Measurements from ENCODE around the gene FKBP11. TPM values are rescaled to one million over a fixed set of nuclear protein-coding genes. Genes with fewer than 3 reads are reported as not detected.
A peak's percentile ranks its signal among the peaks of the same experiment; 100 is the strongest.

Gene FKBP11
- polyA plus RNA-seq, 1 experiment, result 100 TPM

DNA sequence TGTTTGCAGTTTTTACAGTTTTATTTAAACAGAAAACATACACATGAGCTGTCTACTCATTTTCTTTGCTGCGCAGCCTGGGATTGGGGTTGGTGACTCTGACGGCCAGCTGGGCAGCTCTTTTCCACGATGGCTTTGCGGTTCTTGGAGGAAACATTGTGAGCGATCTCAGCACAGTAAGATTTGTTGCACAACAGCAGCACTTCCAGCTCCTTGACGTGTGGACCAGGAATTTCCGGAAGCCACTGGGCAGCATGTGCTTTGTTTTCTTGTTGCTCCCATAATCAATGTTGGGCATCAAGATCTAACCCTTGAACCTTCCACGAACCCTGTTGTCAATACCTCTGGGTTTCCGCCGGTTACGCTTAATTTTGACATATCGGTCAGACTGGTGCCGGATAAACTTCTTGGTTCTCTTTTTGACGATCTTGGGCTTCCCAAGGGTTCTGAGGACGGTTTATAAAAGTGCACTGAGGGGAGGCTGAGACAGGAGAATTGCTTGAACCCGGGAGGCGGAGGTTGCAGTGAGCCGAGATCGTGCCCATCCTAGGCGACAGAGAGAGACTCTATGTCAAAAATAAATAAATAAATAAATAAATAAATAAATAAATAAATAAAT lies 21.8 kb downstream of the FKBP11 start:
- H3K4me3 ChIP-seq (ENCODE audit: low read depth, low read length), result no peak overlapping the region
- ChIA-PET CTCF (interaction anchor here (0.8 to 5.5 kb wide), 10 partner anchors 11 to 85 kb away, joined by 3 to 37 read pairs (median 4); partner anchors contain the start of gene DDX23), POLR2A (no interaction called here)
- TF ChIP-seq CTCF (IDR thresholded peaks at IDR 0.05; ENCODE audit: insufficient read depth, low read depth, low read length), result no peak
- no peak for DNase-seq (ENCODE audit: low read depth)
- no peaks in the 10 kb centered on the region for H3K27me3 ChIP-seq (ENCODE audit: control insufficient read depth, insufficient read depth, low read length)
- no peaks in the 10 kb centered on the region for H3K36me3 ChIP-seq (ENCODE audit: control insufficient read depth, insufficient read depth, low read length)

- no peak for TF ChIP-seq CTCF (IDR thresholded peaks at IDR 0.05; ENCODE audit: insufficient read depth, low read depth, low read length)
- Histone ChIP-seq H3K4me3 (ENCODE audit: low read depth, low read length) (no peak overlapping the region), H3K27me3 (ENCODE audit: control insufficient read depth, insufficient read depth, low read length) (no peaks in the 10 kb centered on the region; the same call in 1 of the 2 replicates), H3K36me3 (ENCODE audit: control insufficient read depth, insufficient read depth, low read length) (no peaks in the 10 kb centered on the region)
- DNase-seq (ENCODE audit: low read depth), result no peak
- POLR2A ChIA-PET, result interaction anchor here (0.6 kb wide), 1 partner anchor 10 kb away, joined by 8 read pairs; no protein-coding TSS in a partner anchor
- CTCF ChIA-PET, result interaction anchor here (1.8 to 5.5 kb wide), 4 partner anchors 11 to 94 kb away, joined by 4 to 37 read pairs (median 18); partner anchors contain the start of gene DDX23
Measured at GRCh38 chr12:48901278-48901677, 24.0 kb downstream of the FKBP11 start.

DNA sequence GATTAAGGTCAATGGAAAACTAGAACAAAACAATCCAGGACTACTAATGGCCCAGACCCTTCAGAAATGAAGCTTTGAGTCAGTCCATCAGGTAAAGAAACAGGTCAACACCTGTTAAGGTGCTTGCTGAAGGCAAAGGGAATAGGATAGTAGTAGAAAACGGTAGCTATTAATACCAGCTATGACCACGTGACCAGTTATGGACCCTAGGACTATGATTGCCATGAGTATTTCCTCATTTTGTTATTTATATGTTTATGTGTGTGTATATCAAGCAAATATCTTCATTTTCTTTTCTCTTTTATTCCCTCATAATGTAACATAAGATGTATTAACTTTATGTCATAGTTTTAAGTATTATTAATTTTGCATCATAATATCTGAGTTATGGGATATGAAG lies 25.6 kb downstream of the FKBP11 start:
- H3K36me3 ChIP-seq (ENCODE audit: control insufficient read depth, insufficient read depth, low read length), result no peaks in the 10 kb centered on the region
- TF ChIP-seq CTCF (IDR thresholded peaks at IDR 0.05; ENCODE audit: insufficient read depth, low read depth, low read length), result no peak
- ChIA-PET POLR2A (no interaction called here), CTCF (interaction anchor here (1.8 to 5.5 kb wide), 3 partner anchors 9 to 95 kb away, joined by 4 to 37 read pairs (median 32); partner anchors contain the start of gene DDX23)
- DNase-seq (ENCODE audit: low read depth), result no peak
- no peaks in the 10 kb centered on the region; the same call in 1 of the 2 replicates for H3K27me3 ChIP-seq (ENCODE audit: control insufficient read depth, insufficient read depth, low read length)
- no peak overlapping the region for H3K4me3 ChIP-seq (ENCODE audit: low read depth, low read length)

- no peak overlapping the region for H3K4me3 ChIP-seq (ENCODE audit: low read depth, low read length)
- no peak for DNase-seq (ENCODE audit: low read depth)
- H3K36me3 ChIP-seq (ENCODE audit: control insufficient read depth, insufficient read depth, low read length), result no peaks in the 10 kb centered on the region
- peaks cover 5% of the 10 kb centered on the region; the same call in 1 of the 2 replicates for H3K27me3 ChIP-seq (ENCODE audit: control insufficient read depth, insufficient read depth, low read length)
- ChIA-PET POLR2A (no interaction called here), CTCF (interaction anchor here (3.8 kb wide), 1 partner anchor 41 kb away, joined by 21 read pairs; the partner anchor contains the start of gene DDX23)
- no peak for TF ChIP-seq CTCF (IDR thresholded peaks at IDR 0.05; ENCODE audit: insufficient read depth, low read depth, low read length)
Measured at GRCh38 chr12:48894271-48894670, 31.0 kb downstream of the FKBP11 start.

GRCh38 chr12:48890657-48891418 lies 34.5 kb downstream of the FKBP11 start:
- Histone ChIP-seq H3K4me3 (ENCODE audit: low read depth, low read length) (peak overlapping the region; percentile 24), H3K27me3 (ENCODE audit: control insufficient read depth, insufficient read depth, low read length) (peaks cover 5% of the 10 kb centered on the region; the same call in 1 of the 2 replicates), H3K36me3 (ENCODE audit: control insufficient read depth, insufficient read depth, low read length) (no peaks in the 10 kb centered on the region)
- no peak for DNase-seq (ENCODE audit: low read depth)
- peak; percentile 97 for TF ChIP-seq CTCF (IDR thresholded peaks at IDR 0.05; ENCODE audit: insufficient read depth, low read depth, low read length)
- ChIA-PET POLR2A (interaction anchor here (0.6 kb wide), 2 partner anchors 8 to 10 kb away, joined by 3 to 8 read pairs; no protein-coding TSS in a partner anchor), CTCF (interaction anchor here (0.6 to 5.2 kb wide), 39 partner anchors 9 to 147 kb away, joined by 3 to 243 read pairs (median 4); partner anchors contain the start of genes ADCY6, ARF3, CACNB3 and DDX23)
